Breast epithelium (tissue), 3 donors: ENCODE measurements around the gene ACTR10.

Experiments
- POLR2AphosphoS5 ChIP-seq, 3 donors: sonication (generic); formaldehyde crosslinking; IDR thresholded peaks; one replicate each; pipeline ENCODE4 v1.6.1; 2017; ENCODE audit warnings: antibody characterized with exemption in 3 of 3
- TF ChIP-seq, protein P1 (sequence below), 3 donors: fragments of 450-650 bp; IDR thresholded peaks; one replicate each; pipeline ENCODE4 v1.5.1; 2016 to 2017; ENCODE audit warnings: antibody characterized with exemption in 3 of 3, mild to moderate bottlenecking in 3 of 3, moderate library complexity in 3 of 3

DNA sequence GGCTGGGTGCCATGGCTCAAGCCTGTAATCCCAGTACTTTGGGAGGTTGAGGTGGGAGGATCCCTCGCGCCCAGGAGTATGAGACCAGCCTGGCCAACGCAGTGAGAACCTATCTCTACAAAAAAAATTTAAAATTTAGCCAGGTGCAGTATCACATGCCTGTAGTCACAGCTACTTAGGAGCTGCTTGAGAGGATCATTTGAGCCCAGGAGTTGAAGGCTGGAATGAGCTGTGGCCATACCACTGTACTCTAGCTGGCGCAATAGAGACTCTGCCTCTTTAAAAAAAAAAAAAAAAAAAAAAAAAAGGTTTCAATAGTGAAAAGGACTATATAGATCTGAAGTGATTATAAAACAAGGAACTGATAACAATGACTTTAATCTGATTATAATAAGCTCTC lies 58.2 kb downstream of the ACTR10 start:
- TF ChIP-seq, protein P1, sequence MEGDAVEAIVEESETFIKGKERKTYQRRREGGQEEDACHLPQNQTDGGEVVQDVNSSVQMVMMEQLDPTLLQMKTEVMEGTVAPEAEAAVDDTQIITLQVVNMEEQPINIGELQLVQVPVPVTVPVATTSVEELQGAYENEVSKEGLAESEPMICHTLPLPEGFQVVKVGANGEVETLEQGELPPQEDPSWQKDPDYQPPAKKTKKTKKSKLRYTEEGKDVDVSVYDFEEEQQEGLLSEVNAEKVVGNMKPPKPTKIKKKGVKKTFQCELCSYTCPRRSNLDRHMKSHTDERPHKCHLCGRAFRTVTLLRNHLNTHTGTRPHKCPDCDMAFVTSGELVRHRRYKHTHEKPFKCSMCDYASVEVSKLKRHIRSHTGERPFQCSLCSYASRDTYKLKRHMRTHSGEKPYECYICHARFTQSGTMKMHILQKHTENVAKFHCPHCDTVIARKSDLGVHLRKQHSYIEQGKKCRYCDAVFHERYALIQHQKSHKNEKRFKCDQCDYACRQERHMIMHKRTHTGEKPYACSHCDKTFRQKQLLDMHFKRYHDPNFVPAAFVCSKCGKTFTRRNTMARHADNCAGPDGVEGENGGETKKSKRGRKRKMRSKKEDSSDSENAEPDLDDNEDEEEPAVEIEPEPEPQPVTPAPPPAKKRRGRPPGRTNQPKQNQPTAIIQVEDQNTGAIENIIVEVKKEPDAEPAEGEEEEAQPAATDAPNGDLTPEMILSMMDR (IDR thresholded peaks at IDR 0.05), result no peak
- no peak for TF ChIP-seq POLR2AphosphoS5 (IDR thresholded peaks at IDR 0.05)
